CD4-positive, alpha-beta T cell treated with Interleukin-17A for 4 hours (primary cell): Measurements from ENCODE around the gene KIF25.

Experiments
- DNase-seq: peaks from one replicate; pipeline ENCODE4 v3.0.0-alpha.2; 2020; ENCODE audit warnings: mixed read lengths

The KIF25 gene

GRCh38 chr6:168020242-168020641 lies 22.8 kb downstream of the KIF25 start:
- DNase-seq, result no peak

GRCh38 chr6:168021581-168021980 lies 24.1 kb downstream of the KIF25 start:
- DNase-seq, result no peak

- DNase-seq, result no peak
Measured at GRCh38 chr6:168022488-168023321, 25.2 kb downstream of the KIF25 start.

- no peak for DNase-seq
Measured at GRCh38 chr6:168024951-168025510, 27.6 kb downstream of the KIF25 start.

GRCh38 chr6:168025831-168026710 lies 28.6 kb downstream of the KIF25 start:
- DNase-seq, result no peak

- no peak for DNase-seq
Measured at GRCh38 chr6:168026925-168027324, 29.5 kb downstream of the KIF25 start.

GRCh38 chr6:168027521-168027920 lies 30.1 kb downstream of the KIF25 start:
- no peak for DNase-seq

GRCh38 chr6:168028181-168028580 lies 30.7 kb downstream of the KIF25 start:
- no peak for DNase-seq

- DNase-seq, result no peak
Measured at GRCh38 chr6:168029459-168030217, 32.2 kb downstream of the KIF25 start.

GRCh38 chr6:168030218-168030746 lies 32.8 kb downstream of the KIF25 start:
- no peak for DNase-seq

- DNase-seq, result no peak
Measured at GRCh38 chr6:168030908-168031307, 33.4 kb downstream of the KIF25 start.

GRCh38 chr6:168031411-168031971 lies 34.0 kb downstream of the KIF25 start:
- DNase-seq, result no peak

- no peak for DNase-seq
Measured at GRCh38 chr6:168032005-168032760, 34.7 kb downstream of the KIF25 start.

GRCh38 chr6:168033791-168034190 lies 36.3 kb downstream of the KIF25 start:
- no peak for DNase-seq

- no peak for DNase-seq
Measured at GRCh38 chr6:168034537-168034936, 37.1 kb downstream of the KIF25 start.

- DNase-seq, result no peak
Measured at GRCh38 chr6:168035098-168035660, 37.7 kb downstream of the KIF25 start.

GRCh38 chr6:168035661-168036545 lies 38.4 kb downstream of the KIF25 start:
- DNase-seq, result no peak

GRCh38 chr6:168037242-168037641 lies 39.8 kb downstream of the KIF25 start:
- no peak for DNase-seq

- no peak for DNase-seq
Measured at GRCh38 chr6:168037856-168038255, 40.4 kb downstream of the KIF25 start.

GRCh38 chr6:168038576-168039140 lies 41.2 kb downstream of the KIF25 start:
- DNase-seq, result no peak
